ENCODE data around the gene RGS3. TPM values are rescaled to one million over a fixed set of nuclear protein-coding genes. Genes with fewer than 3 reads are reported as not detected.

Gene RGS3
- total and polyA plus RNA-seq, 5 donors, result 107 to 184 (median 163) TPM

DNA sequence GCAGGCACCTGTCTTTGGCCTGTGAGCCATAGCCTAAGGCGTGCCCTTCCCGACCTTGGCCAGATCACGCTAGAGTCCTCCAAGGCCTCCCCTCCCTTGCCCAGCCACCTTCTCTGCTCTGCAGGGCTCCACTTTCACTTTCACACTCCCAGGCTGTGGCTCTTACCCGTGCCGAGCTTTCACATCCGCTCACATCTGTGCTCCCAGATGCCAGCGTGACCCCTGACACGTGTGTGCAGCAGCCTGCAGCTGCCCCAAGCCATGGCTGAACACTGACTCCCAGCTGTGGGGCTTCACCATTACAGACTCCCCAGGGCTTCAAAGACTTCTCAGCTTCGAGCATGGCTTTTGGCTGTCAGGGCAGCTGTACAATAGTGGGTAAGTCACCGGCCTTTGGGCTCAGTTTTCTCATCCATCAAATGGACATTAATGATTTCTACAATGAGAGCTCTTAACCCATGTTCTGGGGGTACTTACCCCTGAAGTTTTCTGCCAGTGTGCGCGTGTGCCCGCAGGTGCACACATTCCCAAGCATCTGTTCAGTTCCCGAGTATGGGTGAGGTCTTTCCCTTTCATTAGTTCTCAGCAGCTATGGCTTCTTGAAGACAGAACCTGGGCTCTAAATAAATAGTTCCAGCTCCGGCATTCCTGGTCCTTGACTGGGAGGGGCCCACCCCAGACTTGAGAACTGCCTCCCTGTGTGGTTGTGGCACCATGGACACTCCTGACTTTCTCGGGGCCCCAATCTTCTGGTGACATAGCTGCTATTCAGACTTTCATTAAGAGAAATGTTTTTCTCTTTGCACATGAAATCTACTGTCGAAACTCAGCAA, 118.6 kb downstream of the RGS3 start:
- H3K4me1 ChIP-seq (ENCODE audit: control insufficient read depth, insufficient read depth, low read length), result peaks cover 40% of the 10 kb centered on the region
- DNase-seq (peak; percentile 73 to 90 (median 89)), ATAC-seq (peak; percentile 65 to 72)
- H3K27ac ChIP-seq (ENCODE audit: low read length), result peak overlapping the region; percentile 49
- no peaks in the 10 kb centered on the region for H3K9me3 ChIP-seq (ENCODE audit: control insufficient read depth, low read length)
- WGBS, result 44% methylated on average over 17 of the region's 17 CpGs
- intact Hi-C loops (cut with DNase I), result loop anchor here in 1 of 4 donors (10.0 kb wide), 1 partner anchor 57 kb away; no protein-coding TSS in a partner anchor
- H3K27me3 ChIP-seq (ENCODE audit: control insufficient read depth, insufficient read depth), result no peaks in the 10 kb centered on the region
- H3K4me3 ChIP-seq (ENCODE audit: low read length), result no peak overlapping the region

DNA sequence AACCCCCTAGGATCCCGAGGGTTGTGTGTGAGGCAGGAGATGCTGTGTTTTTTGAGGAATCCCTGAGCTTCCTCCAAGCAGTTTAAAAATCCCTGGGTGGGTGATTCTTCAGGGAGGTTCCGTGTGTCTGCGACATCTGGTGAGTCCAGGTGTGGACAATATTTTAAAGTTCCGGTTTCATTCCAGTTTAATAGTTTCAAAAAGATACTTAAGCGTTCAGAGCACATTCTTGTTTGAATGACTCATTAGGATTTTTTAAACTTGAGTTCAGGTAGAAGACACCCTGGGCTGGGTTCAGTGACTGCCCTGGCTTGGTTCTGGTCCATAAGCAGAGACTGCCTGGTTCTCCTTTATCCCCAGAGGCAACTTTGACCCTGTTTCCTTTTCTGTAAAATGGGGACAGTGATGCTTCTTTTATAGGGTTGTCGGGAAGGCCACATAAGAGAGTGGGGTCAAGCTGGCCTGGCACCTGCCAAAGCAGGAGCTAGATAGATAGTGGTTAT, 119.2 kb downstream of the RGS3 start:
- Histone ChIP-seq H3K4me3 (ENCODE audit: low read length) (no peak overlapping the region), H3K4me1 (ENCODE audit: control insufficient read depth, insufficient read depth, low read length) (peaks cover 43% of the 10 kb centered on the region)

GRCh38 chr9:113583511-113584427, 120.2 kb downstream of the RGS3 start:
- H3K4me1 ChIP-seq (ENCODE audit: control insufficient read depth, insufficient read depth, low read length), result peaks cover 40% of the 10 kb centered on the region
- H3K4me3 ChIP-seq (ENCODE audit: low read length), result no peak overlapping the region
- intact Hi-C loops (cut with DNase I), result loop anchor here in 1 of 4 donors (10.0 kb wide), 1 partner anchor 59 kb away; no protein-coding TSS in a partner anchor
- no peak for ATAC-seq
- WGBS, result 90% methylated on average over 31 of the region's 31 CpGs
- H3K9me3 ChIP-seq (ENCODE audit: control insufficient read depth, low read length), result no peaks in the 10 kb centered on the region
- DNase-seq, result peak in 1 of 3 donors; percentile 43
- no peaks in the 10 kb centered on the region for H3K27me3 ChIP-seq (ENCODE audit: control insufficient read depth, insufficient read depth)
- no peak overlapping the region for H3K27ac ChIP-seq (ENCODE audit: low read length)

More for the DNA sequence above, 119.2 kb downstream of the RGS3 start:
- H3K27me3 ChIP-seq (ENCODE audit: control insufficient read depth, insufficient read depth), result no peaks in the 10 kb centered on the region
- H3K27ac ChIP-seq (ENCODE audit: low read length), result no peak overlapping the region
- H3K9me3 ChIP-seq (ENCODE audit: control insufficient read depth, low read length), result no peaks in the 10 kb centered on the region
- DNase-seq (peak in 1 of 3 donors; percentile 2), ATAC-seq (no peak)
- WGBS, result 81% methylated on average over 6 of the region's 6 CpGs
- intact Hi-C loops (cut with DNase I), result loop anchor here in 1 of 4 donors (10.0 kb wide), 1 partner anchor 58 kb away; no protein-coding TSS in a partner anchor

GRCh38 chr9:113584428-113585084, 121.0 kb downstream of the RGS3 start:
- ATAC-seq (no peak), DNase-seq (peak in 1 of 3 donors; percentile 34)
- H3K9me3 ChIP-seq (ENCODE audit: control insufficient read depth, low read length), result no peaks in the 10 kb centered on the region
- peaks cover 36% of the 10 kb centered on the region for H3K4me1 ChIP-seq (ENCODE audit: control insufficient read depth, insufficient read depth, low read length)
- H3K27ac ChIP-seq (ENCODE audit: low read length), result no peak overlapping the region
- H3K4me3 ChIP-seq (ENCODE audit: low read length), result no peak overlapping the region
- intact Hi-C loops (cut with DNase I), result loop anchor here in 3 of 4 donors (5.0 to 10.0 kb wide), 2 partner anchors 60 to 137 kb away; no protein-coding TSS in a partner anchor
- H3K27me3 ChIP-seq (ENCODE audit: control insufficient read depth, insufficient read depth), result no peaks in the 10 kb centered on the region
- WGBS, result 79% methylated on average over 5 of the region's 5 CpGs

DNA sequence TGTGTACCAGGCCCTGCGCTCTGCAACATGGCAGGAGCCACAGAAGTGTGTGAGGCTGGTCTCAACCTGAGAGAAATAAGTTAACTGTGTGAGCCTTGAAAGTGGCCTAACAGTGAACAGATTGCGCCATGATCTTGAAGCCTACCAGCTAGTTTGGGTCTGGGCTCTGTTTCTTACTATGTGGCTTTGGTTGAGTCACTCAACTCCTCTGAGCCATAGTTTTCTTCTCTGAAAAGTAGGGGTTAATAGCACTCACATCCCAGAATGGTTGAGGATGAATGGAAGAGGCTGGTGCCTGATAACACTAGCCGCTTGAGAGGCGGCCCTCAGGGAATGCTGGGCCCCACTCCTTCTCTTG, 121.5 kb downstream of the RGS3 start:
- DNase-seq (no peak), ATAC-seq (no peak)
- intact Hi-C loops (cut with DNase I), result loop anchor here in 3 of 4 donors (5.0 to 10.0 kb wide), 2 partner anchors 60 to 138 kb away; no protein-coding TSS in a partner anchor
- Histone ChIP-seq H3K4me3 (ENCODE audit: low read length) (no peak overlapping the region), H3K4me1 (ENCODE audit: control insufficient read depth, insufficient read depth, low read length) (peaks cover 32% of the 10 kb centered on the region), H3K27me3 (ENCODE audit: control insufficient read depth, insufficient read depth) (no peaks in the 10 kb centered on the region), H3K27ac (ENCODE audit: low read length) (no peak overlapping the region), H3K9me3 (ENCODE audit: control insufficient read depth, low read length) (no peaks in the 10 kb centered on the region)
- WGBS, result 80% methylated on average over 4 of the region's 4 CpGs

DNA sequence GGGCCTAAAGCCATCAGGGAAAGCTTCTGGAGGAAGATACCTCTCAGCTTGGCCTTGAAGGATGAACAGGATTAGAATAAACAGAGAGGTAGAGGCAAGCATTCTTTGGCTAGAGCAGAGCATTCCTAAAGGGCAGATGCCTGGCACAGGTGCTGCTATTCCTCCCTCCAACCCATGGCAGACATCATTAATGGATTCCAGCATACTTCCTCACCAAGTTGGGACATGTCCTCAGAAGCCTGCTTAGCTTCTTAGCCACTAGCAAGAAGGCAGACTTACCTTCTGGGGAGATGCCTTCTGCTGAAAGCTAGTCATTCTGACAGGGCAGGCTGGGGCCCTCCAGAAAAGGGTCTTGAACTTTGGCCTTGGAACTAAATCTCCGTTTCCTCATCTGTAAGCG, 122.0 kb downstream of the RGS3 start:
- no peaks in the 10 kb centered on the region for H3K27me3 ChIP-seq (ENCODE audit: control insufficient read depth, insufficient read depth)
- H3K4me3 ChIP-seq (ENCODE audit: low read length), result no peak overlapping the region
- intact Hi-C loops (cut with DNase I), result loop anchor here in 3 of 4 donors (5.0 to 10.0 kb wide), 2 partner anchors 61 to 138 kb away; no protein-coding TSS in a partner anchor
- 90% methylated on average over 2 of the region's 2 CpGs for WGBS
- H3K9me3 ChIP-seq (ENCODE audit: control insufficient read depth, low read length), result no peaks in the 10 kb centered on the region
- ATAC-seq (no peak), DNase-seq (no peak)
- peaks cover 28% of the 10 kb centered on the region for H3K4me1 ChIP-seq (ENCODE audit: control insufficient read depth, insufficient read depth, low read length)
- peak overlapping the region; percentile 22 for H3K27ac ChIP-seq (ENCODE audit: low read length)

- no peaks in the 10 kb centered on the region for H3K27me3 ChIP-seq (ENCODE audit: control insufficient read depth, insufficient read depth)
- 34% methylated on average over 14 of the region's 14 CpGs for WGBS
- no peak overlapping the region for H3K4me3 ChIP-seq (ENCODE audit: low read length)
- intact Hi-C loops (cut with DNase I), result loop anchor here (2.0 to 10.0 kb wide), 3 partner anchors 63 to 141 kb away; no protein-coding TSS in a partner anchor
- DNase-seq (peak; percentile 78 to 91 (median 91)), ATAC-seq (peak; percentile 62 to 72)
- H3K9me3 ChIP-seq (ENCODE audit: control insufficient read depth, low read length), result no peaks in the 10 kb centered on the region
- peak overlapping the region; percentile 76 for H3K27ac ChIP-seq (ENCODE audit: low read length)
- H3K4me1 ChIP-seq (ENCODE audit: control insufficient read depth, insufficient read depth, low read length), result peaks cover 14% of the 10 kb centered on the region
Measured at GRCh38 chr9:113587471-113588031, 124.0 kb downstream of the RGS3 start.

DNA sequence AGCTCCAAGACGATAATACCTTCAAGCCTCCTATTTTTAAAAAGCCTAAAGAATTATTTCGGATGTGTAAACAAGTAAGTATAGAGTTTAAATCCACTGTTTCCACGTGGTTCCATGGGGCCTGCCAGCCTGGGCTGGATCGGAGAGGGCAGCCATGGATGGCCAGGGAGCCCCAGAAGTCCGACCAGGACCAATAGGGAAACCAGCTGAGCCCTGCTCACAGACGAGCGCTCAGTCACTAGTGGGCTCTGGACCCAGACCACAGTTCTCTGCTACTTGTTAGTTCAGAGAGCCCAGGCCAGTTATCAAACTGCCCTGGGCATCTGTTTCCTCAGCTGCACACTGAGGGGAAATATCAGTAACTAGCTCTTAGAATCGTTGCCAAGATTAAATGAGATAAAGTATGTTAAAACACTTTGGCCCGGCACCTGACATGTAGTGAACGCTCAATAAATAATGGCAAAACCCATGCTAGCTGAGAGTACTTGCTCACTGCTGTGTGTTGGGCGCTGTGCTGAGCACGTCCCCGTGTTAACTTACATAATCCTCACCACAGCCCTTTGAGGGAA, 124.8 kb downstream of the RGS3 start:
- peak in 1 of 3 donors; percentile 57 for DNase-seq
- H3K4me3 ChIP-seq (ENCODE audit: low read length), result no peak overlapping the region
- H3K4me1 ChIP-seq (ENCODE audit: control insufficient read depth, insufficient read depth, low read length), result peaks cover 14% of the 10 kb centered on the region
- no peak for ATAC-seq
- H3K27me3 ChIP-seq (ENCODE audit: control insufficient read depth, insufficient read depth), result no peaks in the 10 kb centered on the region
- no peaks in the 10 kb centered on the region for H3K9me3 ChIP-seq (ENCODE audit: control insufficient read depth, low read length)
- 50% methylated on average over 13 of the region's 13 CpGs for WGBS
- peak overlapping the region; percentile 76 for H3K27ac ChIP-seq (ENCODE audit: low read length)
- intact Hi-C loops (cut with DNase I), result loop anchor here in 3 of 4 donors (5.0 to 10.0 kb wide), 2 partner anchors 64 to 141 kb away; no protein-coding TSS in a partner anchor

GRCh38 chr9:113588936-113589335, 125.4 kb downstream of the RGS3 start:
- Histone ChIP-seq H3K9me3 (ENCODE audit: control insufficient read depth, low read length) (no peaks in the 10 kb centered on the region), H3K4me1 (ENCODE audit: control insufficient read depth, insufficient read depth, low read length) (peaks cover 14% of the 10 kb centered on the region), H3K4me3 (ENCODE audit: low read length) (no peak overlapping the region), H3K27me3 (ENCODE audit: control insufficient read depth, insufficient read depth) (no peaks in the 10 kb centered on the region), H3K27ac (ENCODE audit: low read length) (peak overlapping the region; percentile 81)
- intact Hi-C loops (cut with DNase I), result loop anchor here in 3 of 4 donors (5.0 to 10.0 kb wide), 2 partner anchors 64 to 142 kb away; no protein-coding TSS in a partner anchor
- DNase-seq (no peak), ATAC-seq (no peak)
- 35% methylated on average over 1 of the region's 1 CpG for WGBS
